PC-3 (cell line): ENCODE data around the gene ASIC3. TPM values are rescaled to one million over a fixed set of nuclear protein-coding genes. Genes with fewer than 3 reads are reported as not detected.

ENCODE experiments used
- ATAC-seq: fragments of 200-7000 bp; cut with Tn5 transposase; 2 replicates; pipeline ENCODE4 v1.9.1; 2020; ENCODE audit warnings: mild to moderate bottlenecking, moderate library complexity
- BruUV-seq: library from RNA; stranded (reverse); fragments of 400-500 nt; replicated peaks from 2 replicates; lab custom pipeline; 2021; lab: Mats Ljungman, UMichigan
- CTCF ChIA-PET: fragments of 300-600 bp; sonication (Branson Sonifier 250); formaldehyde crosslinking; loops from one replicate; lab custom pipeline; 2022; ENCODE audit warnings: antibody characterized with exemption; lab: Charles Lee
- POLR2A ChIA-PET: fragments of 300-600 bp; sonication (Branson Sonifier 250); formaldehyde crosslinking; loops from one replicate; lab custom pipeline; 2022; ENCODE audit warnings: antibody characterized with exemption; ENCODE audit not compliant: unreplicated experiment; lab: Charles Lee
- DNase-seq: peaks from one replicate; pipeline ENCODE4 v3.0.0-alpha.2; 2015
- H2AFZ ChIP-seq: fragments of 300-600 bp; sonication (generic); 2 replicates; pipeline ENCODE4 v1.6.0; 2016; ENCODE audit warnings: antibody characterized with exemption, low read length
- H3F3A ChIP-seq: fragments of 300-600 bp; sonication (generic); one replicate; pipeline ENCODE4 v1.6.0; 2017; ENCODE audit warnings: antibody characterized with exemption, low read length, control low read depth, mild to moderate bottlenecking; ENCODE audit not compliant: unreplicated experiment
- H3K27ac ChIP-seq: fragments of 300-600 bp; sonication (generic); 2 replicates; pipeline ENCODE4 v1.5.1; 2016; ENCODE audit warnings: mild to moderate bottlenecking, low read length
- H3K27me3 ChIP-seq: fragments of 300-600 bp; sonication (generic); 2 replicates; pipeline ENCODE4 v1.6.1; 2016; ENCODE audit warnings: low read length, mixed read lengths
- H3K36me3 ChIP-seq: fragments of 300-600 bp; sonication (generic); 2 replicates; pipeline ENCODE4 v1.6.1; 2016; ENCODE audit warnings: low read depth, mixed run types, low read length, mixed read lengths
- H3K4me1 ChIP-seq: fragments of 300-600 bp; sonication (generic); 2 replicates; pipeline ENCODE4 v1.5.1; 2016; ENCODE audit warnings: low read length; ENCODE audit not compliant: insufficient read depth
- H3K4me2 ChIP-seq: fragments of 300-600 bp; sonication (generic); 2 replicates; pipeline ENCODE4 v1.6.0; 2016; ENCODE audit warnings: low read length
- H3K4me3 ChIP-seq: fragments of 300-600 bp; sonication (generic); 2 replicates; pipeline ENCODE4 v1.5.1; 2016; ENCODE audit warnings: mild to moderate bottlenecking, low read length, mixed read lengths
- H3K79me2 ChIP-seq: fragments of 300-600 bp; sonication (generic); 2 replicates; pipeline ENCODE4 v1.6.1; 2017; ENCODE audit warnings: low read length, mixed read lengths
- H3K9ac ChIP-seq: fragments of 300-600 bp; sonication (generic); 2 replicates; pipeline ENCODE4 v1.6.0; 2016; ENCODE audit warnings: mild to moderate bottlenecking, low read length
- H3K9me2 ChIP-seq: fragments of 300-600 bp; sonication (generic); replicated peaks from 2 replicates; pipeline ENCODE4 v1.6.1; 2016; ENCODE audit warnings: mixed run types, low read length, mixed read lengths
- H3K9me3 ChIP-seq: fragments of 300-600 bp; sonication (generic); 2 replicates; pipeline ENCODE4 v1.6.1; 2016; ENCODE audit warnings: low read length, mixed read lengths
- H4K20me1 ChIP-seq: fragments of 300-600 bp; sonication (generic); 2 replicates; pipeline ENCODE4 v1.6.1; 2016; ENCODE audit warnings: low read length, mixed read lengths
- EZH2 ChIP-seq: fragments of 300-600 bp; sonication (generic); IDR thresholded peaks from one replicate; pipeline ENCODE4 v1.6.1; 2017; ENCODE audit warnings: antibody characterized with exemption, mild to moderate bottlenecking, low read length; ENCODE audit not compliant: unreplicated experiment
- EZH2phosphoT487 ChIP-seq: fragments of 300-600 bp; sonication (generic); IDR thresholded peaks from 2 replicates; pipeline ENCODE4 v1.6.1; 2018; ENCODE audit warnings: mild to moderate bottlenecking, antibody characterized with exemption, low read length, borderline replicate concordance
- intact Hi-C: fragments of 100-400 bp; cut with micrococcal nuclease; formaldehyde crosslinking; loops from 2 replicates; pipeline ENCODE4 v1.9.0; 2023
- total RNA-seq: library from RNA; depleted of rRNA; stranded (reverse); fragments of >200 nt; gene quantifications from 2 replicates; pipeline ENCODE4 v1.2.3, GENCODE V29; 2014
- TF ChIP-seq, protein P1 (sequence below): fragments of 300-600 bp; sonication (generic); conservative IDR thresholded peaks from 2 replicates; pipeline ENCODE4 v1.5.1; 2017; ENCODE audit warnings: antibody characterized with exemption, low read depth, mild to moderate bottlenecking, low read length

The ASIC3 gene
- total RNA-seq, 1 experiment from 2014 or later = 1.7 TPM

DNA sequence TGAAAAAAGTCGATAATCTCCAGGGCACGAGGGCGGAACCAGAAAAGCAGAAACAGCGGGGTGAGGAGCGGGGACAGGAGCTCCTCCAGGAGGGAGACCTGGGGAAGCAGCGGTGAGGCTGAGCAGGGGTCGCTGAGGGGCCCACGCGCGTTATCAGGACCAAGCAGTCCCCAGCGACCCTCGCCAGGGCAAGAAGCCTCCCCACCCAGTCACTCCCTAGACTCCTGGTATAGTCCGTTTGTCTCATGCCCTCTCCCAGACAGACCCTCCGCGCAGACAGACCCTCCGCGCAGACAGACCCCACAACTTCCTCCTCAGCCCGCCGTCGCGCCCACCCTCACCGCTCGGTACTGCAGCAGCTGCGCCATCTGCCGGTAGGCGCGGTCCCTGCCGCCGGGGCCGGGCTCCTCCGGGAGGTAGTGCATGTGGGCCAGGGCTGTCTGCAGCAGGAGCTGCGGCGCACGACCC, 30.3 kb upstream of the ASIC3 start:
- Histone ChIP-seq H3K27me3 (no peaks in the 10 kb centered on the region), H3F3A (no peaks in the 10 kb centered on the region), H2AFZ (peak overlapping the region; percentile 61), H3K9me2 (no peaks in the 10 kb centered on the region), H3K4me3 (peak overlapping the region; percentile 49; the same call in 1 of the 2 replicates), H3K36me3 (no peaks in the 10 kb centered on the region), H3K79me2 (no peaks in the 10 kb centered on the region), H3K4me2 (peak overlapping the region; percentile 79), H3K27ac (no peak overlapping the region), H3K9me3 (no peaks in the 10 kb centered on the region), H3K4me1 (peaks cover 10% of the 10 kb centered on the region; the same call in 1 of the 2 replicates), H4K20me1 (no peaks in the 10 kb centered on the region), H3K9ac (no peak overlapping the region)
- DNase-seq (peak; percentile 61), ATAC-seq (peak; percentile 78)
- ChIA-PET CTCF (interaction anchor here (0.6 to 1.5 kb wide), 6 partner anchors 10 to 120 kb away, joined by 3 to 9 read pairs (median 4); no protein-coding TSS in a partner anchor), POLR2A (no interaction called here)
- TF ChIP-seq, protein P1, sequence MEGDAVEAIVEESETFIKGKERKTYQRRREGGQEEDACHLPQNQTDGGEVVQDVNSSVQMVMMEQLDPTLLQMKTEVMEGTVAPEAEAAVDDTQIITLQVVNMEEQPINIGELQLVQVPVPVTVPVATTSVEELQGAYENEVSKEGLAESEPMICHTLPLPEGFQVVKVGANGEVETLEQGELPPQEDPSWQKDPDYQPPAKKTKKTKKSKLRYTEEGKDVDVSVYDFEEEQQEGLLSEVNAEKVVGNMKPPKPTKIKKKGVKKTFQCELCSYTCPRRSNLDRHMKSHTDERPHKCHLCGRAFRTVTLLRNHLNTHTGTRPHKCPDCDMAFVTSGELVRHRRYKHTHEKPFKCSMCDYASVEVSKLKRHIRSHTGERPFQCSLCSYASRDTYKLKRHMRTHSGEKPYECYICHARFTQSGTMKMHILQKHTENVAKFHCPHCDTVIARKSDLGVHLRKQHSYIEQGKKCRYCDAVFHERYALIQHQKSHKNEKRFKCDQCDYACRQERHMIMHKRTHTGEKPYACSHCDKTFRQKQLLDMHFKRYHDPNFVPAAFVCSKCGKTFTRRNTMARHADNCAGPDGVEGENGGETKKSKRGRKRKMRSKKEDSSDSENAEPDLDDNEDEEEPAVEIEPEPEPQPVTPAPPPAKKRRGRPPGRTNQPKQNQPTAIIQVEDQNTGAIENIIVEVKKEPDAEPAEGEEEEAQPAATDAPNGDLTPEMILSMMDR = peak; percentile 94
- TF ChIP-seq EZH2 = no peak
- no peak for TF ChIP-seq EZH2phosphoT487
- intact Hi-C loops = loop anchor here (2.0 kb wide), 2 partner anchors 55 to 119 kb away; no protein-coding TSS in a partner anchor
- no TSS peak for BruUV-seq

DNA sequence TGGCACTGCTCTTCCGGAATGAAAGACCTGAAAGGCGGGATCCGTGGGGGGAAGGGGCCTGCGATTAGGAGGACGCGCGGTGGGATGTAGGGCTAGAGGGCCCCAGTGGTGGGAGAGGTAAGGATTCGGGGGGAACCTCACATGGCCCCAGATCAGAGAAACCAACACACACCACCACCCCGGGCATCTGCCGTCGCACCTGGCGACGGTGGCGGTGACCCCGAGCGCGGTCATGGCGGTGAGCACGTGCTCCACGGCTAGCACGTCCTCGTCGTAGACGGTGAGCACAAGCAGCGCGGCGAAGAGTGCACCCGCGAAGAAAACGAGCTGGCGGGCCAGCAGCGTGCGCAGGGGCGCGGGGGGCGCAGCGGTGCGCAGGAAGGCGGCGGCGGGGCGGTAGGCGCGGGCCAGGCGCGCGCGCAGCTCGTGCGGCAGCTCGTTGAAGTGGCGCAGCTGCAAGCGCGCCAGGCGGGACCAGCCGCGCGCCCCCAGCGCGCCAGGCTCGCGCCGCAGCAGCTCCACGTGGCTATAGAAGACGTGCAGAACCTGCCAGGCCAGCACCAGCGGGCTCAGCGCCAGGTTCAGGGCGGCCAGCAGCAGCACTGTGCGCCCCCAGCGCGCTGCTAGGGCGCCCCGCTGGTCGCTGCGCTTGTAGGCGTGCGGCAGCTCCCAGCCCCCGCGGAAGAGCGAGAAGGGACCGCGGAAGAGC, 29.8 kb upstream of the ASIC3 start:
- Histone ChIP-seq H3K79me2 (no peaks in the 10 kb centered on the region), H3K9ac (no peak overlapping the region), H3K4me1 (peaks cover 10% of the 10 kb centered on the region; the same call in 1 of the 2 replicates), H3K27me3 (no peaks in the 10 kb centered on the region), H3K4me3 (peak overlapping the region; percentile 49; the same call in 1 of the 2 replicates), H3K36me3 (no peaks in the 10 kb centered on the region), H3K9me2 (no peaks in the 10 kb centered on the region), H3K9me3 (no peaks in the 10 kb centered on the region), H3K27ac (no peak overlapping the region), H3K4me2 (peak overlapping the region; percentile 79), H3F3A (no peaks in the 10 kb centered on the region), H2AFZ (peak overlapping the region; percentile 61), H4K20me1 (no peaks in the 10 kb centered on the region)
- BruUV-seq = no TSS peak
- TF ChIP-seq EZH2 (no peak), EZH2phosphoT487 (no peak)
- TF ChIP-seq, protein P1 = no peak
- ChIA-PET POLR2A (interaction anchor here (0.8 kb wide), 1 partner anchor 10 kb away, joined by 3 read pairs; the partner anchor contains the start of gene ABCB8), CTCF (interaction anchor here (0.6 to 1.5 kb wide), 6 partner anchors 11 to 120 kb away, joined by 3 to 9 read pairs (median 4); no protein-coding TSS in a partner anchor)
- ATAC-seq (no peak), DNase-seq (no peak)
- intact Hi-C loops = loop anchor here (2.0 kb wide), 2 partner anchors 56 to 120 kb away; no protein-coding TSS in a partner anchor

DNA sequence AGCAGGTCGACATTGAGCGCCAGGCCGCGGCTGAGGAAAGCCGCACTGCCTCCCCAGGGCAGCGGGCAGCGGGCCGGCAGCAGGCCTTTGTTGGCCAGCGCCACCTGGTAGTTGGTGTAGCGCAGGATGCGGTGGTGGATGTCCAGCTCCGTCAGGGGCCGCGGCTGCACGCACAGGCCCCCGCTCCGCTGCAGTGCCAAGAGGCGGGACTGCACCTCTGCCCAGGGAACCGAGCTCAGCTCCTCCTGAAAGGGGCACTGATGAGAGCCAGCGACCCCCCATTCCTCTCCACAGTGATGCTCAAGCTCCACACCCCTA, 29.2 kb upstream of the ASIC3 start:
- intact Hi-C loops = loop anchor here (2.0 kb wide), 2 partner anchors 56 to 120 kb away; no protein-coding TSS in a partner anchor
- Histone ChIP-seq H2AFZ (no peak overlapping the region), H3F3A (no peaks in the 10 kb centered on the region), H3K27ac (no peak overlapping the region), H3K9me3 (no peaks in the 10 kb centered on the region), H3K9me2 (no peaks in the 10 kb centered on the region), H3K27me3 (no peaks in the 10 kb centered on the region), H3K4me1 (peaks cover 12% of the 10 kb centered on the region; the same call in 1 of the 2 replicates), H4K20me1 (no peaks in the 10 kb centered on the region), H3K9ac (no peak overlapping the region), H3K36me3 (no peaks in the 10 kb centered on the region), H3K4me2 (no peak overlapping the region), H3K79me2 (no peaks in the 10 kb centered on the region), H3K4me3 (no peak overlapping the region)
- TF ChIP-seq, protein P1 = no peak
- ATAC-seq = no peak
- ChIA-PET CTCF (interaction anchor here (1.2 to 1.5 kb wide), 2 partner anchors 56 to 121 kb away, joined by 4 to 9 read pairs; no protein-coding TSS in a partner anchor), POLR2A (interaction anchor here (0.8 kb wide), 1 partner anchor 9 kb away, joined by 3 read pairs; the partner anchor contains the start of gene ABCB8)
- BruUV-seq = no TSS peak
- no peak for DNase-seq
